Keratinocyte (primary cell): ENCODE measurements around the gene CLEC18A. TPM values are rescaled to one million over a fixed set of nuclear protein-coding genes. Genes with fewer than 3 reads are reported as not detected.
"Not testable (repeated sequence)": the region's sequence is repeated elsewhere in the genome, so short reads cannot be mapped to it uniquely, and the experiment has no call there.

ENCODE experiments used
- DNase-seq: peaks from one replicate; pipeline ENCODE4 v3.0.0-alpha.2; 2011; ENCODE audit warnings: low read depth, missing footprints, low spot score
- FAIRE-seq: peaks from 2 replicates; lab custom pipeline; 2011; peaks lifted over from hg19 to GRCh38; lab: Jason Lieb, UNC
- H2AFZ ChIP-seq: 2 replicates; pipeline ENCODE4 v1.6.0; 2012; ENCODE audit warnings: low read length, control low read depth, inconsistent platforms; ENCODE audit not compliant: control insufficient read depth
- H3K27ac ChIP-seq: 2 replicates; pipeline ENCODE4 v1.5.1; 2011; ENCODE audit warnings: low read length; ENCODE audit not compliant: control insufficient read depth, insufficient read depth
- H3K27me3 ChIP-seq: 3 replicates; pipeline ENCODE4 v1.6.0; 2011; ENCODE audit warnings: low read length; ENCODE audit not compliant: control insufficient read depth, insufficient read depth; ENCODE audit errors: extremely low read depth
- H3K36me3 ChIP-seq, 2 experiments: 2 replicates in 1 of 2; 3 replicates in 1 of 2; pipeline ENCODE4 v1.5.1; 2011; ENCODE audit warnings: low read length in 2 of 2, mild to moderate bottlenecking in 1 of 2; ENCODE audit not compliant: control insufficient read depth in 2 of 2, insufficient read depth in 2 of 2; ENCODE audit errors: extremely low read depth in 1 of 2
- H3K4me1 ChIP-seq: 3 replicates; pipeline ENCODE4 v1.5.1; 2011; ENCODE audit warnings: low read length; ENCODE audit not compliant: control insufficient read depth, insufficient read depth; ENCODE audit errors: extremely low read depth
- H3K4me2 ChIP-seq: 3 replicates; pipeline ENCODE4 v1.6.0; 2011; ENCODE audit warnings: low read depth, low read length; ENCODE audit not compliant: control insufficient read depth, insufficient read depth; ENCODE audit errors: extremely low read depth
- H3K4me3 ChIP-seq, 3 experiments: fragments of 200-600 bp in 1 of 3; sonication (generic) in 1 of 3; 2 replicates in 2 of 3; 3 replicates in 1 of 3; pipeline ENCODE4 v1.5.1; 2011 to 2016; ENCODE audit warnings: low read length in 3 of 3, mild to moderate bottlenecking in 3 of 3, control low read depth in 2 of 3, inconsistent platforms in 1 of 3, low read depth in 1 of 3, mixed read lengths in 1 of 3, mixed run types in 1 of 3, moderate library complexity in 1 of 3; ENCODE audit not compliant: control insufficient read depth in 2 of 3, insufficient read depth in 2 of 3; ENCODE audit errors: extremely low read depth in 1 of 3
- H3K79me2 ChIP-seq: 2 replicates; pipeline ENCODE4 v1.6.0; 2012; ENCODE audit warnings: low read length; ENCODE audit not compliant: control insufficient read depth, insufficient read depth
- H3K9ac ChIP-seq: 3 replicates; pipeline ENCODE4 v1.6.0; 2011; ENCODE audit warnings: low read length; ENCODE audit not compliant: control insufficient read depth, insufficient read depth; ENCODE audit errors: extremely low read depth
- H3K9me1 ChIP-seq: 3 replicates; pipeline ENCODE4 v1.6.0; 2011; ENCODE audit warnings: low read length; ENCODE audit not compliant: control insufficient read depth, insufficient read depth; ENCODE audit errors: extremely low read depth
- H3K9me3 ChIP-seq: 2 replicates; pipeline ENCODE4 v1.5.1; 2012; ENCODE audit warnings: low read depth, low read length; ENCODE audit not compliant: control insufficient read depth
- H4K20me1 ChIP-seq: 3 replicates; pipeline ENCODE4 v1.6.0; 2011; ENCODE audit warnings: low read length; ENCODE audit not compliant: control insufficient read depth, insufficient read depth; ENCODE audit errors: extremely low read depth
- CTCF ChIP-seq, 3 experiments: IDR thresholded peaks in 1 of 3; conservative IDR thresholded peaks in 1 of 3; optimal IDR thresholded peaks in 1 of 3; 2 replicates in 2 of 3; 3 replicates in 1 of 3; pipeline versions ENCODE3 to v1.5.1; 2011; ENCODE audit warnings: low read length in 3 of 3, mild to moderate bottlenecking in 3 of 3, moderate library complexity in 2 of 3, control low read depth in 1 of 3, inconsistent platforms in 1 of 3; ENCODE audit not compliant: insufficient read depth in 2 of 3; ENCODE audit errors: extremely low read depth in 1 of 3
- EZH2 ChIP-seq: IDR thresholded peaks from one replicate; pipeline ENCODE4 v1.6.1; 2012; ENCODE audit warnings: inconsistent platforms, mild to moderate bottlenecking, low read length, moderate library complexity
- dilution Hi-C: fragments of 300-500 bp; cut with MboI; formaldehyde crosslinking; loops from one replicate; pipeline ENCODE4 v1.7.0; 2020; ENCODE audit warnings: low sequenced_read_pairs; ENCODE audit not compliant: extremely low pct_ligation_motif_present
- polyA minus RNA-seq, 3 experiments: library from RNA; depleted of rRNA, polyadenylated mRNA; stranded (reverse); fragments of >200 nt; gene quantifications; 1 replicate in 1 of 3; 2 replicates in 1 of 3; 3 replicates in 1 of 3; pipeline ENCODE4 v1.2.3, GENCODE V29; 2011
- polyA plus RNA-seq, 5 experiments: library from polyadenylated mRNA; depleted of rRNA in 3 of 5; stranded (reverse) in 3 of 5; stranded (forward) in 1 of 5; unstranded in 1 of 5; fragments of >200 nt; gene quantifications; 1 replicate in 1 of 5; 2 replicates in 3 of 5; 3 replicates in 1 of 5; pipeline versions ENCODE4 v1.2.1 to v1.2.3, GENCODE V29; 2011 to 2012; ENCODE audit warnings: missing spikeins in 2 of 5, low read depth in 1 of 5, low replicate concordance in 1 of 5

The CLEC18A gene
- polyA plus RNA-seq (0.08 to 0.63 TPM (median 0.14 TPM) in 3 replicates), polyA minus RNA-seq (0.53 to 0.70 TPM in 2 of 3 replicates, not detected in the other)
- polyA plus RNA-seq (2011; ENCODE audit: low read depth) = 0.07 TPM
- polyA plus RNA-seq (2011; cell fraction: cytosol; rRNA removed) = 0.04 TPM in 1 of 2 replicates, not detected in the other
- 1.9 and 2.8 TPM in 2 replicates for polyA plus RNA-seq (2011; cell fraction: nucleus; rRNA removed)
- polyA plus RNA-seq (2012; ENCODE audit: low replicate concordance) = 0.03 and 0.58 TPM in 2 replicates
- not detected for polyA minus RNA-seq (2011; cell fraction: cytosol; rRNA and poly(A)+ RNA removed)
- polyA minus RNA-seq (2011; cell fraction: nucleus; rRNA and poly(A)+ RNA removed) = 1.6 and 1.8 TPM in 2 replicates

- H2AFZ ChIP-seq, dilution Hi-C loops, H3K27me3 ChIP-seq, H4K20me1 ChIP-seq, FAIRE-seq, H3K4me3 ChIP-seq, H3K4me1 ChIP-seq, H3K9me3 ChIP-seq, H3K9ac ChIP-seq, H3K79me2 ChIP-seq, H3K9me1 ChIP-seq, H3K4me2 ChIP-seq, H3K27ac ChIP-seq, H3K36me3 ChIP-seq, DNase-seq: not testable (repeated sequence)
These were observed at the start of gene CLEC18A for GRCh38 chr16:69951017-69951671. Gene CLEC18A (plus strand): TSS chr16:69951334. CDS start chr16:69951367, 33 bp downstream.

GRCh38 chr16:69903865-69904415 is 47.2 kb upstream of the CLEC18A start:
- TF ChIP-seq EZH2 (no peak), CTCF (optimal IDR thresholded peaks at IDR 0.05 in 1 of 3, IDR thresholded peaks at IDR 0.05 in 1 of 3, conservative IDR thresholded peaks at IDR 0.05 in 1 of 3; ENCODE audit: extremely low read depth in 1 of 3, insufficient read depth in 2 of 3, low read length in 3 of 3) (no peak)
- no peak overlapping the region for H3K4me3 ChIP-seq
- H3K27me3 ChIP-seq = no peaks in the 10 kb centered on the region
- no peak overlapping the region for H3K9ac ChIP-seq
- H3K27ac ChIP-seq = no peak overlapping the region
- dilution Hi-C loops = no loop called here
- peaks cover 0 to 5% of the 10 kb centered on the region in 2 experiments for H3K36me3 ChIP-seq
- H3K4me1 ChIP-seq = no peaks in the 10 kb centered on the region
- no peak overlapping the region for H2AFZ ChIP-seq
- H3K9me1 ChIP-seq = no peaks in the 10 kb centered on the region
- no peaks in the 10 kb centered on the region for H4K20me1 ChIP-seq
- DNase-seq (no peak), FAIRE-seq (no peak)
- no peaks in the 10 kb centered on the region for H3K9me3 ChIP-seq
- H3K79me2 ChIP-seq = no peaks in the 10 kb centered on the region
- no peak overlapping the region for H3K4me2 ChIP-seq
